ENCODE measurements around the gene SIPA1. TPM values are rescaled to one million over a fixed set of nuclear protein-coding genes. Genes with fewer than 3 reads are reported as not detected.
A peak's percentile ranks its signal among the peaks of the same experiment; 100 is the strongest.

The SIPA1 gene
- total RNA-seq, 4 donors from 2014 or later = 22.4 to 174 (median 30.9) TPM

- in situ Hi-C loops (cut with MboI; ENCODE audit: low pct_ligation_motif_present in 1 of 4, low pct_unique_long_range_greater_than_20kb in 1 of 4, low sequenced_read_pairs in 3 of 4) = no loop called here
- intact Hi-C loops (cut with DNase I; ENCODE audit: low total_unique reads) = no loop called here
Measured at GRCh38 chr11:65611028-65611757, 26.7 kb upstream of the SIPA1 start.

GRCh38 chr11:65611758-65612603 lies 25.9 kb upstream of the SIPA1 start:
- Histone ChIP-seq H3K27me3 (no peaks in the 10 kb centered on the region), H3K27ac (peak overlapping the region; percentile 97 to 99 (median 98)), H3K4me3 (peak overlapping the region in 2 of 4 donors; percentile 68 to 83), H3K9me3 (no peaks in the 10 kb centered on the region), H3K4me1 (peaks cover 34 to 64% (median 51%) of the 10 kb centered on the region in 4 donors), H3K36me3 (no peaks in the 10 kb centered on the region)
- DNase-seq = no peak
- TF ChIP-seq CTCF (IDR thresholded peaks at IDR 0.05) = no peak
- TF ChIP-seq EP300 (IDR thresholded peaks at IDR 0.05; ENCODE audit: low read depth) = no peak
- no peak for TF ChIP-seq POLR2AphosphoS5 (IDR thresholded peaks at IDR 0.05)
- intact Hi-C loops (cut with DNase I; ENCODE audit: low total_unique reads) (no loop called here), in situ Hi-C loops (cut with MboI; ENCODE audit: low pct_ligation_motif_present in 1 of 4, low pct_unique_long_range_greater_than_20kb in 1 of 4, low sequenced_read_pairs in 3 of 4) (no loop called here)
- WGBS, 2 donors (ENCODE audit: low coverage in 1 of 2) = 74 to 78% methylated on average over 7 to 12 of the region's 12 CpGs

More at GRCh38 chr11:65611028-65611757, 26.7 kb upstream of the SIPA1 start:
- peak overlapping the region; percentile 97 to 99 (median 98) for H3K27ac ChIP-seq
- WGBS, 2 donors (ENCODE audit: low coverage in 1 of 2) = 63% methylated on average over 10 of the region's 10 CpGs; no CpG with 5 or more reads in 1 of the 2 donors
- no peaks in the 10 kb centered on the region for H3K9me3 ChIP-seq
- peak overlapping the region in 2 of 4 donors; percentile 68 to 83 for H3K4me3 ChIP-seq
- TF ChIP-seq POLR2AphosphoS5 (IDR thresholded peaks at IDR 0.05) (no peak), CTCF (IDR thresholded peaks at IDR 0.05) (no peak), EP300 (IDR thresholded peaks at IDR 0.05; ENCODE audit: low read depth) (no peak), POLR2A (IDR thresholded peaks at IDR 0.05) (no peak)
- peaks cover 0 to 4% (median 0%) of the 10 kb centered on the region in 4 donors for H3K36me3 ChIP-seq
- H3K4me1 ChIP-seq = peaks cover 31 to 63% (median 48%) of the 10 kb centered on the region in 4 donors
- no peaks in the 10 kb centered on the region for H3K27me3 ChIP-seq
- no peak for DNase-seq

DNA sequence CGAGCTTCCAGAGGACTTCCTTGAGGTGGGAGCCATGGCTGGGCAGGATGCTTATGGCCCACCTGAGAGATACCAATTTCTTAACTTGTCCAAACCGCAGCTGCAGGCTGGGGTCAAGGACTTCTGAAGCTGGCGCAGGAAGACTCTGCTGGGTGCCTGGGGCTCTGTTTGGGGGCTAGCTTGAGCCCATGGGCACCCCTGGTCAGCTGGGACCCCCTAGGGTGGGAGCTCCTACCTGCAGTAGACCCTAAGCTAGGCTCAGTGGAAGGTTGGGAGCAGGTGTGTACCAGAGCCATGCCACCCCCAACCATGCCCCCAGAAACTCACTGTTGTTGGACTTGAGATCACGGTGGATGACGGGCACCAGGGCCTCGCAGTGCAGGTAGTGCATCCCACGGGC lies 25.2 kb upstream of the SIPA1 start:
- intact Hi-C loops (cut with DNase I; ENCODE audit: low total_unique reads) = no loop called here
- Histone ChIP-seq H3K4me3 (peak overlapping the region; percentile 68 to 89 (median 80)), H3K27ac (peak overlapping the region; percentile 97 to 99 (median 98)), H3K27me3 (no peaks in the 10 kb centered on the region), H3K4me1 (peaks cover 30 to 64% (median 50%) of the 10 kb centered on the region in 4 donors), H3K9me3 (no peaks in the 10 kb centered on the region), H3K36me3 (peaks cover 0 to 2% (median under 1%) of the 10 kb centered on the region in 4 donors)
- no peak for DNase-seq
- 57% methylated on average over 7 of the region's 7 CpGs; no CpG with 5 or more reads in 1 of the 2 donors for WGBS, 2 donors (ENCODE audit: low coverage in 1 of 2)
- TF ChIP-seq POLR2AphosphoS5 (IDR thresholded peaks at IDR 0.05) = no peak
- TF ChIP-seq CTCF (IDR thresholded peaks at IDR 0.05) = no peak
- no peak for TF ChIP-seq EP300 (IDR thresholded peaks at IDR 0.05; ENCODE audit: low read depth)
- no peak for TF ChIP-seq POLR2A (IDR thresholded peaks at IDR 0.05)
- in situ Hi-C loops (cut with MboI; ENCODE audit: low pct_ligation_motif_present in 1 of 4, low pct_unique_long_range_greater_than_20kb in 1 of 4, low sequenced_read_pairs in 3 of 4) = no loop called here

Measured in transverse colon (tissue), 4 donors.